A549 (cell line): ENCODE data around the gene EFNB2. TPM values are rescaled to one million over a fixed set of nuclear protein-coding genes. Genes with fewer than 3 reads are reported as not detected.

Experiments
- ATAC-seq, 2 experiments: fragments of 200-7000 bp in 1 of 2; fragments of >200 bp in 1 of 2; cut with Nextera tagmentation in 1 of 2; cut with Tn5 transposase in 1 of 2; 3 replicates each; pipeline versions ENCODE4 v1.8.0 to v1.9.1; 2018 to 2020; ENCODE audit warnings: mild to moderate bottlenecking in 1 of 2, moderate library complexity in 1 of 2
- CTCF ChIA-PET: fragments of 300-600 bp; sonication (Branson Sonifier 250); formaldehyde crosslinking; extraction: SDS; loops from one replicate; lab custom pipeline; 2021; ENCODE audit warnings: antibody characterized with exemption, inconsistent platforms; lab: Yijun Ruan, JAX
- POLR2A ChIA-PET: fragments of 350-600 bp; formaldehyde crosslinking; extraction: SDS; loops from one replicate; lab custom pipeline; 2021; ENCODE audit warnings: antibody characterized with exemption, inconsistent platforms; lab: Yijun Ruan, JAX
- DNase-seq, 2 experiments: peaks; one replicate each; pipeline versions ENCODE4 v3.0.0 to v3.0.0-alpha.2; 2011 to 2016; ENCODE audit warnings: low read depth in 1 of 2, low spot score in 1 of 2
- FAIRE-seq: peaks from 2 replicates; lab custom pipeline; 2011; peaks lifted over from hg19 to GRCh38; lab: Jason Lieb, UNC
- H3K27ac ChIP-seq, 2 experiments: fragments of >200 bp; sonication (Bioruptor Twin); formaldehyde crosslinking; 3 replicates each; pipeline ENCODE4 v1.5.1; 2016 to 2017
- H3K4me1 ChIP-seq: fragments of >200 bp; sonication (Bioruptor Twin); formaldehyde crosslinking; 3 replicates; pipeline ENCODE4 v1.6.1; 2016
- H3K4me2 ChIP-seq: fragments of >200 bp; sonication (Bioruptor Twin); formaldehyde crosslinking; 3 replicates; pipeline ENCODE4 v1.6.1; 2016
- H3K4me3 ChIP-seq: fragments of >200 bp; sonication (Bioruptor Twin); formaldehyde crosslinking; 3 replicates; pipeline ENCODE4 v1.5.1; 2016
- H3K9me3 ChIP-seq: fragments of >200 bp; sonication (Bioruptor Twin); formaldehyde crosslinking; 3 replicates; pipeline ENCODE4 v1.6.1; 2016
- BCL3 ChIP-seq: fragments of >200 bp; sonication (Bioruptor Twin); formaldehyde crosslinking; IDR thresholded peaks from 3 replicates; pipeline ENCODE4 v1.6.1; 2016
- CBX8 ChIP-seq: fragments of 200-600 bp; sonication (generic); IDR thresholded peaks from 2 replicates; pipeline ENCODE4 v1.6.1; 2016
- CHD4 ChIP-seq: fragments of 200-600 bp; sonication (generic); IDR thresholded peaks from 2 replicates; pipeline ENCODE4 v1.6.1; 2016; ENCODE audit warnings: antibody characterized with exemption, mild to moderate bottlenecking, borderline replicate concordance
- E2F6 ChIP-seq: IDR thresholded peaks from 2 replicates; pipeline ENCODE4 v1.6.1; 2012; ENCODE audit warnings: low read depth, borderline replicate concordance
- ELK1 ChIP-seq: fragments of 150-350 bp; IDR thresholded peaks from 2 replicates; pipeline ENCODE4 v1.6.1; 2014; ENCODE audit warnings: low read depth, mild to moderate bottlenecking, low read length
- EP300 ChIP-seq, 2 experiments: fragments of >200 bp; sonication (Bioruptor Twin); formaldehyde crosslinking; IDR thresholded peaks; 2 replicates in 1 of 2; 3 replicates in 1 of 2; pipeline ENCODE4 v1.6.1; 2016 to 2017
- ESRRA ChIP-seq: fragments of 150-350 bp; IDR thresholded peaks from 2 replicates; pipeline ENCODE4 v1.6.1; 2014; ENCODE audit warnings: mild to moderate bottlenecking, low read length, borderline replicate concordance
- FOSB ChIP-seq: fragments of 250-450 bp; sonication (Bioruptor Pico); IDR thresholded peaks from 2 replicates; pipeline ENCODE4 v1.5.0; 2020; ENCODE audit warnings: mild to moderate bottlenecking, moderate library complexity
- HDAC2 ChIP-seq: fragments of 200-600 bp; sonication (generic); IDR thresholded peaks from 2 replicates; pipeline ENCODE4 v1.6.1; 2016
- HEYL ChIP-seq: fragments of 250-450 bp; sonication (Bioruptor Pico); IDR thresholded peaks from 2 replicates; pipeline ENCODE4 v1.8.0; 2021; ENCODE audit warnings: mild to moderate bottlenecking, moderate library complexity
- JUNB ChIP-seq: fragments of >200 bp; sonication (Bioruptor Twin); formaldehyde crosslinking; IDR thresholded peaks from 2 replicates; pipeline ENCODE4 v1.6.1; 2016
- KDM1A ChIP-seq: fragments of 200-600 bp; sonication (generic); IDR thresholded peaks from 2 replicates; pipeline ENCODE4 v1.6.1; 2016; ENCODE audit warnings: low read depth, mild to moderate bottlenecking
- MAFK ChIP-seq: fragments of 450-650 bp; IDR thresholded peaks from 2 replicates; pipeline ENCODE4 v1.6.1; 2014; ENCODE audit not compliant: partially characterized antibody
- MAX ChIP-seq: IDR thresholded peaks from 2 replicates; pipeline ENCODE4 v1.6.1; 2012
- MAZ ChIP-seq: fragments of 150-350 bp; IDR thresholded peaks from 2 replicates; pipeline ENCODE4 v1.6.1; 2014; ENCODE audit warnings: antibody characterized with exemption, low read depth, low read length, borderline replicate concordance
- MYC ChIP-seq: IDR thresholded peaks from 2 replicates; pipeline ENCODE4 v1.6.1; 2012; ENCODE audit warnings: mild to moderate bottlenecking, inconsistent platforms, low read length, improper control_type of control experiment, borderline replicate concordance
- NR3C1 ChIP-seq: fragments of >200 bp; sonication (Bioruptor Twin); formaldehyde crosslinking; IDR thresholded peaks from 3 replicates; pipeline ENCODE4 v1.6.1; 2017
- PHF8 ChIP-seq: fragments of 200-600 bp; sonication (generic); IDR thresholded peaks from 2 replicates; pipeline ENCODE4 v1.6.1; 2016; ENCODE audit warnings: low read depth, mild to moderate bottlenecking, antibody characterized with exemption, moderate library complexity, borderline replicate concordance
- RARB ChIP-seq: fragments of 250-450 bp; sonication (Bioruptor Pico); IDR thresholded peaks from 2 replicates; pipeline ENCODE4 v1.8.0; 2021; ENCODE audit warnings: mild to moderate bottlenecking, moderate library complexity
- SMC3 ChIP-seq: fragments of >200 bp; sonication (Bioruptor Twin); formaldehyde crosslinking; IDR thresholded peaks from 3 replicates; pipeline ENCODE4 v1.6.1; 2018; ENCODE audit warnings: inconsistent platforms
- SREBF2 ChIP-seq: fragments of 450-650 bp; IDR thresholded peaks from 2 replicates; pipeline ENCODE4 v1.6.1; 2014; ENCODE audit warnings: mild to moderate bottlenecking, moderate library complexity
- TFCP2L1 ChIP-seq: fragments of 250-450 bp; sonication (Bioruptor Pico); IDR thresholded peaks from 2 replicates; pipeline ENCODE4 v1.5.0; 2021; ENCODE audit warnings: mild to moderate bottlenecking
- TP53 ChIP-seq: fragments of 250-450 bp; sonication (Bioruptor Pico); IDR thresholded peaks from 2 replicates; pipeline ENCODE4 v1.5.0; 2021; ENCODE audit warnings: mild to moderate bottlenecking, moderate library complexity
- WGBS: methylation state at CpG from one replicate; pipeline ENCODE4 v1.1.6; 2017; ENCODE audit errors: missing lambda C conversion rate; 5-methylcytosine and 5-hydroxymethylcytosine counted together
- polyA plus RNA-seq, 4 experiments: library from polyadenylated mRNA; depleted of rRNA in 3 of 4; stranded (reverse); fragments of >200 nt; fragmentation: RNase III in 1 of 4; extraction: RNeasy Plus Mini Kit Qiagen cat#74134 plus additional on column Dnase treatment in 1 of 4; gene quantifications; 2 replicates in 3 of 4; 3 replicates in 1 of 4; pipeline ENCODE4 v1.2.3, GENCODE V29; 2011 to 2017

Gene EFNB2
- polyA plus RNA-seq, 2 of the 4 experiments (the other 2 are of a cell fraction): 1.0 to 1.3 TPM

- TF ChIP-seq BCL3 (no peak), CHD4 (no peak), RARB (CRISPR knock-in tag) (no peak)
These were observed 29.2 kb downstream of the EFNB2 start (continued) for GRCh38 chr13:106506286-106506685.

DNA sequence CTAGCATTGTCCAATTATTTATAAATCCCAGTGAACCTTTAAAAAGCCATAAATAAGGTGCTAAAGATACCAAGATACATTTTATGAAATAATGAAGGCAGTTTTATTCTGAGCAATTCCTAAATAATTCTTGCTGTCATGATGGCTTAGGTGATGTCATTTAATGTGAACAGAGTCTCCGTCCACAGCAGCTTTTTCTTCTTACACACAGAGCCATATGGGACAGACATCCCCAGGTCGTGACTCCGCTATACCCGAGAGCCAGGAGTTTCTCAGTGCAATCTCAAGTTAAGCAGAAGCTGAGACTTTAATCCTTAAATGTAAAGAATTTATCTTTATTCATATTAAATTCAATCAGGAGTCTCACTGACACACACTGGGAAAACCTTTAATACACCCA lies 29.7 kb downstream of the EFNB2 start:
- H3K4me1 ChIP-seq: peaks cover 8% of the 10 kb centered on the region; the same call in 1 of the 3 replicates
- ChIA-PET POLR2A (no interaction called here), CTCF (no interaction called here)
- no peak for DNase-seq
- H3K4me2 ChIP-seq: no peak overlapping the region
- TF ChIP-seq CBX8: no peak
- no peak for TF ChIP-seq HDAC2
- TF ChIP-seq FOSB: no peak
- TF ChIP-seq E2F6: no peak
- no peak for TF ChIP-seq ELK1
- no peak for TF ChIP-seq MAFK
- no peak for TF ChIP-seq SMC3
- no peak for TF ChIP-seq TFCP2L1 (CRISPR knock-in tag)
- no peak for TF ChIP-seq MAZ
- TF ChIP-seq NR3C1: no peak
- no peak for TF ChIP-seq EP300 (IDR thresholded peaks at IDR 0.05)
- no peak for TF ChIP-seq SREBF2
- no peak for TF ChIP-seq MAX
- TF ChIP-seq MYC: no peak
- no peak for TF ChIP-seq PHF8
- H3K4me3 ChIP-seq: no peak overlapping the region
- H3K9me3 ChIP-seq: no peaks in the 10 kb centered on the region
- FAIRE-seq: no peak
- no peak for ATAC-seq
- WGBS: 87% methylated on average over 4 of the region's 4 CpGs
- H3K27ac ChIP-seq: no peak overlapping the region

GRCh38 chr13:106505295-106505694 lies 30.2 kb downstream of the EFNB2 start:
- ChIA-PET POLR2A (no interaction called here), CTCF (no interaction called here)
- no peak for TF ChIP-seq HEYL (CRISPR knock-in tag)
- TF ChIP-seq PHF8: no peak
- no peak for TF ChIP-seq BCL3
- no peak for TF ChIP-seq ESRRA
- no peak for TF ChIP-seq RARB (CRISPR knock-in tag)
- TF ChIP-seq MAZ: no peak
- no peak for TF ChIP-seq KDM1A
- no peak for TF ChIP-seq TP53 (CRISPR knock-in tag)
- TF ChIP-seq JUNB: no peak
- TF ChIP-seq MYC: no peak
- no peak for FAIRE-seq
- no peak for ATAC-seq
- WGBS: 76% methylated on average over 4 of the region's 4 CpGs
- peaks cover 8% of the 10 kb centered on the region; the same call in 1 of the 3 replicates for H3K4me1 ChIP-seq
- H3K9me3 ChIP-seq: no peaks in the 10 kb centered on the region
- H3K27ac ChIP-seq: no peak overlapping the region
- no peak overlapping the region for H3K4me3 ChIP-seq
- DNase-seq: no peak
- no peak overlapping the region for H3K4me2 ChIP-seq
